B cell (primary cell): Measurements from ENCODE around the gene GPRC5B. TPM values are rescaled to one million over a fixed set of nuclear protein-coding genes. Genes with fewer than 3 reads are reported as not detected.

Experiments
- ATAC-seq: fragments of 200-7000 bp; cut with Tn5 transposase; one replicate; pipeline ENCODE4 v1.10.0; 2021; ENCODE audit warnings: low read depth, mild to moderate bottlenecking, moderate number of reproducible peaks, moderate library complexity
- CTCF ChIA-PET: fragments of 350-600 bp; sonication (Branson Sonifier 250); formaldehyde crosslinking; loops from one replicate; lab custom pipeline; 2021; ENCODE audit warnings: antibody characterized with exemption, inconsistent platforms; lab: Charles Lee
- POLR2A ChIA-PET: fragments of 350-600 bp; sonication (Branson Sonifier 250); formaldehyde crosslinking; loops from one replicate; lab custom pipeline; 2021; ENCODE audit warnings: antibody characterized with exemption; lab: Charles Lee
- DNase-seq: peaks from one replicate; pipeline ENCODE4 v3.0.0; 2013
- H2AFZ ChIP-seq: 2 replicates; pipeline ENCODE4 v1.6.1; 2012; ENCODE audit warnings: mild to moderate bottlenecking, low read depth, low read length; ENCODE audit not compliant: insufficient read depth, poor library complexity, severe bottlenecking
- H3K27ac ChIP-seq, 2 donors: 1 replicate in 1 of 2; 2 replicates in 1 of 2; pipeline ENCODE4 v1.5.1; 2012 to 2013; ENCODE audit warnings: low read length in 2 of 2, mild to moderate bottlenecking in 2 of 2, moderate library complexity in 1 of 2
- H3K27me3 ChIP-seq, 4 experiments: fragments of 200-600 bp in 1 of 4; sonication (generic) in 1 of 4; replicated peaks in 1 of 4; 1 replicate in 2 of 4; 2 replicates in 2 of 4; pipeline versions ENCODE4 v1.6.1 to v1.7.0; 2013 to 2016; ENCODE audit warnings: low read length in 3 of 4, mild to moderate bottlenecking in 2 of 4, mixed read lengths in 1 of 4, moderate library complexity in 1 of 4; ENCODE audit not compliant: insufficient read depth in 4 of 4, control insufficient read depth in 3 of 4; ENCODE audit errors: control extremely low read depth in 1 of 4
- H3K36me3 ChIP-seq, 2 experiments: replicated peaks in 1 of 2; 1 replicate in 1 of 2; 2 replicates in 1 of 2; pipeline versions ENCODE4 v1.6.1 to v1.7.1; 2013; ENCODE audit warnings: low read length in 1 of 2; ENCODE audit not compliant: insufficient read depth in 2 of 2, control insufficient read depth in 1 of 2; ENCODE audit errors: control extremely low read depth in 1 of 2, extremely low read depth in 1 of 2
- H3K4me1 ChIP-seq, 2 donors: fragments of 200-600 bp in 1 of 2; sonication (generic) in 1 of 2; 1 replicate in 1 of 2; 2 replicates in 1 of 2; pipeline versions ENCODE4 v1.5.1 to v1.6.1; 2013 to 2017; ENCODE audit warnings: low read length in 2 of 2; ENCODE audit not compliant: control insufficient read depth in 2 of 2, insufficient read depth in 2 of 2
- H3K4me2 ChIP-seq: replicated peaks from 2 replicates; pipeline ENCODE3; 2012; ENCODE audit warnings: mild to moderate bottlenecking, low read depth, low read length; ENCODE audit not compliant: poor library complexity, severe bottlenecking
- H3K4me3 ChIP-seq, 5 experiments: fragments of 200-600 bp in 1 of 5; sonication (generic) in 1 of 5; 1 replicate in 3 of 5; 2 replicates in 2 of 5; pipeline versions ENCODE4 v1.5.1 to v1.7.0; 2011 to 2016; ENCODE audit warnings: low read length in 4 of 5, mild to moderate bottlenecking in 4 of 5, low read depth in 2 of 5, control low read depth in 1 of 5, moderate library complexity in 1 of 5; ENCODE audit not compliant: insufficient read depth in 1 of 5; ENCODE audit errors: control extremely low read depth in 1 of 5, extremely low read depth in 1 of 5
- H3K79me2 ChIP-seq: fragments of 200-600 bp; sonication (generic); one replicate; pipeline ENCODE4 v1.6.0; 2016; ENCODE audit warnings: low read length; ENCODE audit not compliant: control insufficient read depth, insufficient read depth
- H3K9ac ChIP-seq: fragments of 200-600 bp; sonication (generic); 2 replicates; pipeline ENCODE4 v1.6.1; 2017; ENCODE audit warnings: mild to moderate bottlenecking, low read length, moderate library complexity
- H3K9me3 ChIP-seq, 3 donors: one replicate each; pipeline versions ENCODE4 v1.6.1 to v1.7.1; 2013; ENCODE audit warnings: low read length in 2 of 3; ENCODE audit not compliant: control insufficient read depth in 2 of 3, insufficient read depth in 1 of 3; ENCODE audit errors: control extremely low read depth in 1 of 3
- H4K20me1 ChIP-seq: 2 replicates; pipeline ENCODE4 v1.6.0; 2012; ENCODE audit warnings: mild to moderate bottlenecking, low read length; ENCODE audit not compliant: insufficient read depth, control insufficient read depth, poor library complexity, severe bottlenecking
- H3K27ac Mint-ChIP-seq: one replicate; pipeline ENCODE4 v1.8.0; 2021; ENCODE audit warnings: mixed read lengths
- H3K27me3 Mint-ChIP-seq: one replicate; pipeline ENCODE4 v1.8.0; 2021; ENCODE audit warnings: mixed read lengths
- H3K4me1 Mint-ChIP-seq: one replicate; pipeline ENCODE4 v1.8.0; 2021; ENCODE audit warnings: mixed read lengths
- H3K4me3 Mint-ChIP-seq: one replicate; pipeline ENCODE4 v1.8.0; 2021; ENCODE audit warnings: mixed read lengths
- H3K9me3 Mint-ChIP-seq: one replicate; pipeline ENCODE4 v1.8.0; 2022; ENCODE audit warnings: mixed read lengths; ENCODE audit not compliant: insufficient read depth
- CTCF ChIP-seq: fragments of 200-600 bp; IDR thresholded peaks from one replicate; pipeline ENCODE4 v1.8.0; 2022; ENCODE audit warnings: antibody characterized with exemption, mild to moderate bottlenecking
- EZH2 ChIP-seq: IDR thresholded peaks from 2 replicates; pipeline ENCODE4 v1.6.1; 2012; ENCODE audit warnings: borderline replicate concordance, low read depth, mild to moderate bottlenecking, moderate library complexity, low read length; ENCODE audit not compliant: insufficient read depth, poor library complexity, severe bottlenecking
- WGBS: methylation state at CpG from one replicate; pipeline ENCODE4 v1.1.5; 2013; ENCODE audit warnings: missing lambda C conversion rate; ENCODE audit not compliant: insufficient coverage; 5-methylcytosine and 5-hydroxymethylcytosine counted together
- intact Hi-C: fragments of 100-400 bp; cut with micrococcal nuclease; formaldehyde crosslinking; loops from one replicate; pipeline ENCODE4 v1.10.0; 2022
- polyA plus RNA-seq: library from polyadenylated mRNA; depleted of rRNA; stranded (reverse); fragments of >200 nt; gene quantifications from 2 replicates; pipeline ENCODE4 v1.2.3, GENCODE V29; 2012
- total RNA-seq, 2 donors: library from RNA; stranded (reverse); fragments of 120-200 nt in 1 of 2; gene quantifications; 1 replicate in 1 of 2; 2 replicates in 1 of 2; pipeline versions ENCODE4 v1.2.3 to v1.2.4, GENCODE V29; 2013 to 2022

The GPRC5B gene
- total and polyA plus RNA-seq, 2 donors (not counting 1 experiment from before 2014, with no cell fraction given) = not detected

DNA sequence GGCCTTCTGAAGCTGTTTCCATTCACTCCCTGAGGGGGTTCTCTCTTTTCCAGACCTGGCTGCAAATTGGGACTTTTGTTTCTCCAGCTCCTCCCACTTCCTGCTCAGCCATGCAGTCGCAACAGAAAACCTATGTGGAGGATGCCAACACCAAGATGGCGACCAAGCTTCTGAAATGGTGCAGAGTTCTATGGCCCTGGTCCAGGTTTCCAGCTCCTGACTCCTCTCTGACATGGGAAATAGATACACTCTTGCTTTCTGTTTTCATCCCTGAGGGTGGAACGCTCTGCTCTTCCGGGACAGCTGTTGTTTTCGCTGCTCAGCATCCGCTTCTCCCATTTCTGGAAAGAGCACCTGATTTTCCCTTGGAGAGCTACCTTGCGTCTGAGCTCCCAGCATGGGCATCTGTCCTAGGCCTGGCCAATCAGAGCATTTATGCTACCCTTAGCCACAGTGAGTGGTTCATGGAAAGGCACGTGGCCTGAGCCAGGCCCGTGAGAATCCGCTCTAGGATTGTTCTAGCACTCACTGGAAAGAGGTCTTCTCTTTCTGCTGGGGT, 8.1 kb downstream of the GPRC5B start:
- no peak overlapping the region for H2AFZ ChIP-seq
- Mint-ChIP-seq H3K9me3 (no peaks in the 10 kb centered on the region), H3K4me1 (no peaks in the 10 kb centered on the region), H3K27me3 (peaks cover 32% of the 10 kb centered on the region), H3K27ac (no peak overlapping the region), H3K4me3 (no peak overlapping the region)
- H3K36me3 ChIP-seq = no peaks in the 10 kb centered on the region
- H3K79me2 ChIP-seq = no peaks in the 10 kb centered on the region
- no peaks in the 10 kb centered on the region for H4K20me1 ChIP-seq
- no peaks in the 10 kb centered on the region for H3K9me3 ChIP-seq
- H3K4me3 ChIP-seq = no peak overlapping the region
- ATAC-seq (no peak), DNase-seq (no peak)
- H3K27ac ChIP-seq = no peak overlapping the region
- CTCF ChIA-PET = no interaction called here
- no peaks in the 10 kb centered on the region for H3K4me1 ChIP-seq
- POLR2A ChIA-PET = no interaction called here
- TF ChIP-seq EZH2 = no peak
- no peak for TF ChIP-seq CTCF
- H3K9ac ChIP-seq = no peak overlapping the region
- intact Hi-C loops = no loop called here
- WGBS = 95% methylated on average over 10 of the region's 10 CpGs
- no peak overlapping the region for H3K4me2 ChIP-seq
- peaks cover 0 to 12% (median 0%) of the 10 kb centered on the region in 4 experiments for H3K27me3 ChIP-seq

- ChIA-PET CTCF (no interaction called here), POLR2A (no interaction called here)
- no peak overlapping the region for H3K27ac ChIP-seq
- Mint-ChIP-seq H3K4me3 (no peak overlapping the region), H3K4me1 (no peaks in the 10 kb centered on the region), H3K27ac (no peak overlapping the region), H3K27me3 (peaks cover 28% of the 10 kb centered on the region), H3K9me3 (no peaks in the 10 kb centered on the region)
- peaks cover 0 to 9% (median 0%) of the 10 kb centered on the region in 4 experiments for H3K27me3 ChIP-seq
- DNase-seq = no peak
- H3K4me2 ChIP-seq = no peak overlapping the region
- TF ChIP-seq EZH2 = no peak
- TF ChIP-seq CTCF = no peak
- no peaks in the 10 kb centered on the region for H3K36me3 ChIP-seq
- no peak overlapping the region for H3K9ac ChIP-seq
- no peaks in the 10 kb centered on the region for H3K79me2 ChIP-seq
- WGBS = 75% methylated on average over 2 of the region's 6 CpGs
- no peak overlapping the region for H2AFZ ChIP-seq
- no peaks in the 10 kb centered on the region for H4K20me1 ChIP-seq
- intact Hi-C loops = no loop called here
- ATAC-seq = no peak
- H3K4me3 ChIP-seq = no peak overlapping the region
- no peaks in the 10 kb centered on the region for H3K4me1 ChIP-seq
- H3K9me3 ChIP-seq = no peaks in the 10 kb centered on the region
These were observed 8.7 kb downstream of the GPRC5B start for GRCh38 chr16:19875900-19876299.
